NCI-H146 treated with DMSO at 0.1 percent for 48 hours (cell line): ENCODE data around the gene ZNF184.

Source experiments
- DNase-seq: peaks from one replicate; lab custom pipeline; 2025; ENCODE audit not compliant: unreplicated experiment; lab: John Stamatoyannopoulos, UW

ZNF184 gene

DNA sequence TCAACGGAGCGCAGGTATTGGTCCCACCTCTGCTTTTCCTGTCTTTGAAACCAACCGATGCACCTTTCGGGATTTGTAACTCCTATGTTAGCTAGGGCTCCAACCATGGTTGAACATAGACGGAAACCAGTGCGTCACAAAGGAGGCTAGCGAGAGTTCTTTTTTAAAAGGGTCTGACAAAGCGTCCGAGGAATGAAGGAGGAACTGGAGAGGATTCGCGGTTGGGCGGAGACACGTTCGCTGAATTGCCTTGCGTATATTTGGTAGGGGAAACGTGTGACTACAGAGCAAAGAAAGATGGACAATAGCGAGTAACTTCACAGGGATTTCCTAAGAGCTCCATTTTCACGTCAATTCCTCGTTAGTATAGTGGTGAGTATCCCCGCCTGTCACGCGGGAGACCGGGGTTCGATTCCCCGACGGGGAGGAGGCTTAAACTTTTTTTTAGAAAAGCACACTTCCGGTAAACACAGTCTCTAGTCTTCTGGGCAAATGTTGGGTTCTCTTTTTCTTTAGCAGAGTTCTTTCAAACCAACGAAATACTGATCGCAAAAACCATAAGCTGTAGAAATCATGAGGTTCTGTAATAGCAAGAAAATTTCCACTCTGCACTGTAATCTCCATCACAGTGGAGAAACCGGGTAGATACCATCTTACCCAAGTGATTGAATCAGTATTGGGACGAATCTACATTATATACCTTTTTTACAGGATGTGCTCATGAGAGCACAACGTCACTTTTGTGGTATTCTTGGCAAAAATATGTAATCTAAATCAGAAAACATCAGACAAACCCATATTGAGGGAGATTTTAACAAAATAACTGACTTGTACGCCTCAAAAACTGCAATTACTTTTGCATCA, 6.6 kb upstream of the ZNF184 start:
- peak; percentile 81 for DNase-seq

- peak; percentile 71 for DNase-seq
Observed at GRCh38 chr6:27478706-27479318, 5.9 kb upstream of the ZNF184 start.

- no peak for DNase-seq
Observed at GRCh38 chr6:27478141-27478705, 5.3 kb upstream of the ZNF184 start.

DNA sequence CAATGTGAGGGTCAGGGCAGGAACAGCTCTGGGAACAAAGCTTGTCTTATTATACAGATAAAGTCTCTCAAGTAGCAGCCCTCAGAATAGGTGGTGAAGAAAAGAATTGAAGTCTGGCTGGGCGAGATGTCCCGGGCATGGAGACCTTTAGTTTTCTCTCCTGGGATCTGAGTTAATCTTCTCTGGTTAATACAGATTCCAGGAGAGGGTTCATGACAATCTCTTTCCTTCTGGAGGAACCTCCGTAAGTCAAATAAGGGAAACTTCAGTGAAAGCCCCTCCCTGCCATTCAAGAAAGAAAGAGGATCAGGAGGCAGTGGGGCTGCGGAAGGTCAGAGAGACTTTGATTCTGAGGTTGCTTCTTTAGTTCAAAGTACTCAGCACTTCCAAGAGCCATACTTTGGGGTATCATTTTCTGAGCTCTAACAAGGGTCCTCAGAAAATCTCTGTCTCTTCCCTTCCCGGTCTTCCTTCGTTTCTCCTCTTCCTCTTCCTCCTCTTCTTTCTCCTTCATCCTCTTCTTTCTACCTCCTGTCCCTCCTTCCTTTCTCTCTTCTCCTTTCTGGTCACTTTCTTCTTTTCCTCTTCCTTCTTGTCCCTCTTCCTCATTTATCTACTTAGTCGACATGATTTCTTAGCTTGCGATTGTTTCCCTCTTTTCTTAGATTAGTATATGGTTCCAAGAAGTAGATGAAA, 4.6 kb upstream of the ZNF184 start:
- DNase-seq: no peak

GRCh38 chr6:27476090-27476489, 3.2 kb upstream of the ZNF184 start:
- DNase-seq: no peak

DNA sequence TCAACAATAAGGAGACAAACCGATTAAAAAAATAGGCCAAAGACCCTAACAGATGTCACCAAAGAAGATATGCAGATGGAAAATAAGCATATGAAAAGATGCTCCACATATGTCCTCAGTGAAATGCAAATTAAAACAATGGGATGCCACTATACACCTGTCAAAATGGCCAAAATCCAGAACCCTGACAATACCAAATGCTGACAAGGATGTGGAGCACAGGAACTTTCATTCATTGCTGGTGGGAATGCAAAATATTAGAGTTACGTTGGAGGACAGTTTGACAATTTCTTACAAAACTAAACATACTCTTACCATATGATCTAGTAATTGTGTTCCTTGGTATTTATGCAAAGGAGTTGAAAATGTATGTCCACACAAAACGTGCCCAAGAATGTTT, 1.8 kb upstream of the ZNF184 start:
- no peak for DNase-seq

- DNase-seq: no peak
Observed at GRCh38 chr6:27474172-27474465, 1.2 kb upstream of the ZNF184 start.

- peak; percentile 70 for DNase-seq
Observed at GRCh38 chr6:27472182-27472616, 706 bp downstream of the ZNF184 start.

DNA sequence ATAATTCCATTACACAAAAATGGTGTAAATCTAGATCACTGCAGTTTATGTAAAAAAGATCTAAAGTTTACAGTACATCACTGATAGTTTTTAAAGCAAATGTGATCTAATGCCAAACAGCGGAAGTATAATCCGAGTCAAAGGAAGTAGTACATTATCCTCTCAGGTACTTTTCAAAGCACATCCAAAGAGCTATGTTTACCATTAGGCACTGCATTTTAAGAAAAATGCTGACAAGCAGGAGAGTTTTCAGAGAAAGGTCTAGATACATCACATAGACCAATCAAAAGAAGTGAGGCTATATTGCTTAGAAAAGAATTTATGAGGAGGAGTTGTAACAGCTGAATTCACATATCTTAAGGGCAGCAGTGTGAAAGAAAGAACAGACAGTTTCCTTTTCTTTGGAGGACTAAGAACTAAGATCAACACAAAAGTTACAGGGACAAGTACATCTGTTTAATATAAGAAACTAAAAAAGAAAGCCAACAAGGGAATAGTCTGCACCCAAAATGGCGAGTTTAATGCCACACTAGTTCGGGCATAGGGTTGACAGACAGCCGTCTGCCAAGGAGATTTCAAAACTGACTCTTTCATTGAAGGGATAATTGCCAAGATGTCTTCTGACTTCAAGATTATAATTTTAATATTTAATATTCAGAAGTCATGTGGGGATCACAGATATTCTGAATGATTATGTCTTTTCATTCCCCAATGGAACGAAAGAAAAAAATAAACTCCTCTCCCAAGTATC, 1.4 kb downstream of the ZNF184 start:
- DNase-seq: no peak

DNA sequence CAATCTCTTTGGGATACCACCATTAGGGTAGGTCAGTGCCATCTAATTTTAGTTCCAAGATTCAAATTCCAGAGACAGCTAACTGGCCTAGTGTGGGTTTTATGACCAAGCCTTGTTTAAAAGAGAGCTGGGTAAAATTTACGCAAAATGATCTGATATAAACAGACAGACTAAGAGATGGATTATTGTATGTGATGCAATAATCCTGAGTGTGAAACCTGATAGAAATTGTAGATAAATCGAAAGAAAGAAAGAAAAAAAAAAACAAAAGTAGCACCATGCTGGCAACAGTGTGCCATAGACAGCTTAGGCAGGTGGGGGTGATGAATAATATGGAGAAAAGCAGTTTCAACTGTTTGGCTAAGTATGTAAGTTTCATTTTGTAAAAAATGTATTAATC, 2.9 kb downstream of the ZNF184 start:
- no peak for DNase-seq

DNA sequence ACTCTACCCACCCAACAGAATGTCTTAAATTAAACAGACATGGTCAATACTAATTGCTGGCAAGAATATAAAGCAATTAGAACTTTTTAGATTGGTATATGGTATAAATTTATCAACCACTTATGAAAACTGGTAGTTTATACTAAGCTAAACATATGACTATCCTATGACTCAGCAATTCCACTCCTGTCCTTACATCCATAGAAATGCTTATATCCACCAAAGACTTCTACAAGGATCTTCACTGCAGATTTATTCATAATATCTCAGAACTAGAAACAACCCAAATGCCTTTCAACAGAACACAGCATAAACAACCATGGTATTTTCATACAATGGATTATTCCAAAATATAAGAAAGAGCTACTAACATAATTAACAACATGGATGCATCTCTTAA, 4.6 kb downstream of the ZNF184 start:
- no peak for DNase-seq

DNA sequence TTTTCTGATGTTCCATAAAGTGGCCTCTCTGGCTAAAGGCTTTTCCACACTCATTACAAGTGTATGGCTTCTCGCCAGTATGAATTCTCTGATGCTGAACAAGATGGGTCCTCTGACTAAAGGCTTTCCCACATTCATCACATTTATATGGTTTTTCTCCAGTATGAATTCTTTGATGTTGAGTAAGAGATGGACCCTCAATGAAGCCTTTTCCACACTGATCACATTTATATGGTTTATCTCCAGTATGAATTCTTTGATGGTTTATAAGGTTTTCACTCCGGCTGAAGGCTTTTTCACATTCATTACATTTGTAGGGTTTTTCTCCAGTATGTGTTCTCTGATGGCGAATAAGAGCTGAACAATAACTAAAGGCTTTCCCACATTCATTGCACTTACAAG, 20.4 kb downstream of the ZNF184 start:
- no peak for DNase-seq

DNA sequence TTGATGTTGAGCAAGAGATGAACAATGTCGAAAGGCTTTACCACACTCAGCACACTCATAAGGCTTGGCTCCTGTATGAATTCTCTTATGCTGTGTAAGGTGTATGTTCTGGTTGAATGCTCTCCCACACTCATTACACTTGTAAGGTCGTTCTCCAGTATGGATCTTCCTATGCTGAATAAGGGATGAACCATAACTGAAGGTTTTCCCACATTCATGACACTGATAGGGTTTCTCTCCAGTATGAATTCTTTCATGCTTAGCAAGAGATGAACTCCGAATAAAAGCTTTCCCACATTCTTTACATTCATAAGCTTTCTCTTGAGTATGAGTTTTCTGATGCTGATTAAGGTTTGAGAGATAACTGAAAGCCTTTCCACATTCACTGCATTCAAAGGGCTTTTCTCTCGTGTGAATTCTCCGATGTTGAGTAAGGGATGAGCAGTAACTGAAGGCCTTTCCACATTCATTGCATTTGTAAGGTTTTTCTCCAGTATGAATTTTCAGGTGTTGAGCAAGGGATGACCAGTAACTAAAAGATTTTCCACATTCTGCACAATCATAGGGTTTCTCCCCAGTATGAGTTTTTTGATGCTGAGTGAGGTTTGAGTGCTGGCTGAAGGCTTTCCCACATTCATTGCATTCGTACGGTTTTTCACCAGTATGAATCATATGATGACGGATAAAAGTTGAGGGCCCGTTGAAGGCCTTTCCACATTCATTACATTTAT, 21.1 kb downstream of the ZNF184 start:
- DNase-seq: no peak

- DNase-seq: no peak
Observed at GRCh38 chr6:27448456-27448855, 24.4 kb downstream of the ZNF184 start.

DNA sequence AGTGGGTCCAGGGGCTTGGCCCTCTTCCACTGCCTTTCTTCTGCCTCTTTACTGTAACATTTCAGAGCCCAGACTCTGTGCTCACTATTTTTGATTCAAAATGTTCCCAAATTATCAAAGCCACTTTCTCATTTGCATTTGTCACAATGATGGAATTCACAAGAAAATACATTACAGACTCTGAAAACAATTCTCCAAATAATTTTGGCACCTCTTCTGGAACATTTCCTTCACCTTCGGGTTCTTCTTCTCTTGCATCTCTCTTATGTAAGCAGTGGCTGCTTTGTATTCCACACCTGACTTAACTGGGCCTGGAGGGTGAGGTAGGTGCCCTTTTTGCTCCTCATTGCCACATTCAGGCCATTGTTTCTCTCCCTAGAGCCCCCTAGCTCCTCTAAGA, 30.0 kb downstream of the ZNF184 start:
- no peak for DNase-seq

DNA sequence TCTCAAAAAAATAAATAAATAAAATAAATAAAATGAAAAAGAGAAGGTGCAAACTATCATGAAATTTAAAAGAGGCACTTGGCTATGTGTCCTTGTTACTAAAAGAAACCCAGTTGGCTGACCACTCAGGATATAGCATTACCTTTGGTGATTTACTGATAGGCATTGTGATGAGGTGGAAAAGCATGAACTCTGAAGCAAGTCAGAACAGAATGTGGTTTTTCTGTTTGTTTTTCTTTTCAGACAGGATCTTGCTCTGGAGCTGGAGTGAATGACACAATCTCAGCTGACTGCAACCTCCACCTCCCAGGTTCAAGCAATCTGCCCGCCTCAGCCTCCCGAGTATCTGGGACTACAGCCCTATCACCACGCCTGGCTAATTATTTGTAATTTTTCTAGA, 31.9 kb downstream of the ZNF184 start:
- no peak for DNase-seq

DNA sequence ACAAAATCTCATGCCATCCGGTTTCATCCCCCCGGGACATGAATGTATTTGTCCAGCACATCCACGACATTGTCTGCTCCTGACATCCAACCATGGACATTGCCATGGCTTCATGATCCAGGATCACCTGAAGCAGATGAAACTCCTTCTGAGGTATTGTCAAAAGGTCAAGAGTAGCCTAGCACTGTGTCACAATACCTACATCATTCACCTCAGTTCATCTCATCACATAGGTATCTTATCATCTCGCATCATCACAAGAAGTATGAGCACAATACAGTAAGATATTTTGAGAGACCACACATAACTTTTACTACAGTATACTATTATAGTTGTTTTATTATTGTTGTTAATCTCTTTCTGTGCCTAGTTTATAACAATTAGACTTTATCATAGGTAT, 33.5 kb downstream of the ZNF184 start:
- no peak for DNase-seq

GRCh38 chr6:27433714-27434113, 39.2 kb downstream of the ZNF184 start:
- DNase-seq: no peak

- no peak for DNase-seq
Observed at GRCh38 chr6:27428966-27429365, 43.9 kb downstream of the ZNF184 start.

GRCh38 chr6:27428502-27428901, 44.4 kb downstream of the ZNF184 start:
- no peak for DNase-seq
